GM19328 (cell line): ENCODE data around the gene OTUB1.

Experiments used
- ATAC-seq: cut with Tn5 transposase; IDR thresholded peaks from one replicate; pipeline ENCODE4 v1.9.1; 2021; ENCODE audit warnings: mild to moderate bottlenecking, moderate library complexity; ENCODE audit not compliant: unreplicated experiment

The OTUB1 gene

GRCh38 chr11:64004590-64004984 lies 18.3 kb downstream of the OTUB1 start:
- no peak for ATAC-seq

- no peak for ATAC-seq
These were observed 19.5 kb downstream of the OTUB1 start for GRCh38 chr11:64005691-64006090.

DNA sequence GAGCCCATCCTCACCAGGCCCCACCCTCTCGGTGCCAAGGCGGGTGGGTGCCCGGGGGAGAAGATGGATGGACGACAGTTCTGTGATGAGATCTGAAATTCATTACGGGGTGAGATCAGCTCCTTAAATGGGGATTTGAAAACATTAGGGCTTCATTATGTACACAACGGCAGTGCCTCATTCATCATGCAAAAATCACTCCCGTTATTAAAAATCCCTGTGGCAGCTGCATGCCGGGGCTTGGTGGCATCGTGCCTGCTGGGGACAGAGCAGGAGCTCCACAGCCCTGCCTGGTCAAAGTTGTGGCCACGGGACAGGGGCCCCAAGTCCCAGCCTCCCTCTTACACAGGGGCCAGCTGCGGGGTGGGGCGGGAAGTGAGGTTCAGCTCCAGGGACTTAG lies 20.2 kb downstream of the OTUB1 start:
- no peak for ATAC-seq

GRCh38 chr11:64007160-64007628 lies 21.0 kb downstream of the OTUB1 start:
- ATAC-seq = no peak

- ATAC-seq = no peak
These were observed 21.5 kb downstream of the OTUB1 start for GRCh38 chr11:64007629-64008282.

- no peak for ATAC-seq
These were observed 22.2 kb downstream of the OTUB1 start for GRCh38 chr11:64008283-64008913.

- ATAC-seq = no peak
These were observed 22.8 kb downstream of the OTUB1 start for GRCh38 chr11:64008914-64009633.

DNA sequence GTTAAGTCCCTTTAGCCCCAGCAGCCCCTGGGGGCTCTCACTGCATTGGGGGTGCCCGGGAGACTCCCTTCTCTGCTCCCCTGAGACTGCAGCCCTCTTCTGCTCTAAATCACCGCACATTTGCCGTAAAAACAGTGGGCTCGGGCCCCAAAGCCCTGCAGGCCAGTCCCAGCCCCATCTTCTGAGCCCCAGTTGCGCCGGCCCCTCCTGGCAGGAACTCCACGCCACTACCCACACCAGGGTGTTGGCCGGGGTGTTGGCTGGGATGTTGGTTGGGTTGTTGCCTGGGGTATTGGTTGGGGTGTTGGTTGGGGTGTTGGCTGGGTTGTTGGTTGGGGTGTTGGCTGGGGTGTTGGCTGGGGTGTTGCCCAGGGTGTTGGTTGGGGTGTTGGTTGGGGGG lies 23.5 kb downstream of the OTUB1 start:
- ATAC-seq = no peak

- ATAC-seq = no peak
These were observed 24.5 kb downstream of the OTUB1 start for GRCh38 chr11:64010783-64011182.

- no peak for ATAC-seq
These were observed 25.1 kb downstream of the OTUB1 start for GRCh38 chr11:64011371-64011770.

DNA sequence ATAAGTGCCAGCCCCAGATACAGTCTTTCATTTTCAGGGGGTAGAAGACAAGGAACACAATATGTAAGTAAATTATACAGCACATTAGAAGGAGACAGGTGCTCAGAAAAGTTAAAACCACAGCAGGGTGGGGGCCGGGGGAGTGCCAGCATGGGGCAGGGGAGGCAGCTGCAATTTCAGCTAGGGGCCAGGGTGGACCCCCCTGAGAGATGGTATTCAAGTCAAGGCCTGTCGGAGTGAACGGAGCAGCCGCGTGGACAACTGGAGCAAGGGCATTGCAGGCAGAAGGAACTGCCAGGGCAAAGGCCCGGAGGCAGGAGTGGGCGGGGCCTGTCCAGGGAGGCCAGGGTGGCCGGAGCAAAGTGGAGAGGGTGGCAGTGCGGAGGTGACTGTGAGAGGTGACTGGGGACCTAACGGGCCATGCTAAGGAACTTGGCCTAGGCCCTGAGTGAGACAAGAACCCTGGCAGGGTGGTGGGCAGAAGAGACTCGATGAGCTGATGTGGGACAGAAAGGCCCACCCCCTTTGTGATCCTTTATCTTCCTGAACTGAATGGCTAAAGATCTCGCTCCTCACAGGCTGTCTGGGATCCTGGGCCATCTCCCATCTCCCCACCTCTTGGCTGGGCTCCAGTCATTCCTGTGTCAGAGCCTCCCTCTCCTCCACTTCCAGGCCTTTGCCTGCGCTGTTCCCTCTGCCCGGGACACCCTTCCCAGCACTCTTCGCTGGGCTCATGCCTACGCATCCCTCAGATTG lies 27.1 kb downstream of the OTUB1 start:
- no peak for ATAC-seq

DNA sequence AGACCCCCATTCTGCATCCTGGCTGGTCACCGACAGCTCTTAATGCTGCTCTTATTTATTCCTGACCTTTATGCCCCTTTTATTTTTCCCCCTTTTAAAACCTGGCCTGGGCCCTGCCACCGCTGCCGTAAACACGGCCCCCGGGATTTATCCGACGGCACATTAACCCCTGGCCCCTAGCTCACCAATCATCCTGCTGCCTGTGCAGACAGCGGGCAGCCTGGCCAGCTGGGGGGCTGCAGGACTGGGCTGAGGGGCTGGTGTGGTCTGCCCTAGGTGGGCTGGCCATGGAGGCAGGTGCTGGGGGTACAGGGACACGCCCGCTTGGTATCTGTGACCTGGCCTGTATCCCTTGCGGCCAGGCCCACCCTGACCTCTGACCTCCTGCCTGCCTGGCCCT lies 28.1 kb downstream of the OTUB1 start:
- no peak for ATAC-seq

DNA sequence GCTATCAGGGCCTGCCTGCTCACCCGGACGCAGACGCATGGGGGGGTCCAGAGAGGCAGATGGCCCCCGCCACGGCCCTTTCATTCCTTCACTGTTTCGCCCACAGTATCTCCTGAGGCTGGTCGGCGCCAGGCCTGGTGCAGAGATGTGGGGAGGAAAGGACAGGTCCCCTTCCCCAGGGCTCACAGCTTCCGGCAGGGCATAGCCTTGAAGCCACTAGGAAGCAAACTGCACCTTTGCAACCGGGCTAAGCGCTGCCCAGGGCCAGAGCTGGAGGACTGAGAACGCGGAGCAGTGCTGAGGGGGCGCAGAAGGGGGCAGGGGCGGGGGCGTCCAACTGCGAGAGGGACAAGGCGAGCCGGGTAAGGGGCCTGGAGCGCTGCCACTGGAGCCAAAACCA lies 29.3 kb downstream of the OTUB1 start:
- no peak for ATAC-seq

GRCh38 chr11:64015935-64016845 lies 30.0 kb downstream of the OTUB1 start:
- no peak for ATAC-seq

GRCh38 chr11:64017945-64018224 lies 31.6 kb downstream of the OTUB1 start:
- ATAC-seq = no peak

DNA sequence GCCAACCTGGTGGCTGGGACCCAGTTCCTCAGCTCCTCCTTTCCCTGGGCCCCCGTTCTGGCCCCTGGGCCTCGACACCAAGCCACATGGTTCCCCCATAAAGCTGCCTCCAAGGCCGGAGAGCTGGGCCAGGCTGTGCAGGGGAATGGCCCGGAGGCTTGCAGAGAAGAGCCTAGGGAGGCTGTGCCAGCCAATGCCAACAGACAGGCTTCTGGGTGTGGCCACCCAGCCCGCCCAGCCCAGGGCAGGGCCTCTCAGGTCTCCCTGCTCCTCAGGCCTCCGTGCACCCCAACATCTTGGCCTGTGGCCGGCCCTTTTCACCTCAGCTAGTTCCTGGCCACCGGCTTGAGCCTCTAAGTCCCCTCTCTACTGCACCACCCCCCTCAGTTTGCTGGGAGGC lies 32.1 kb downstream of the OTUB1 start:
- ATAC-seq = no peak

GRCh38 chr11:64019106-64020037 lies 33.1 kb downstream of the OTUB1 start:
- no peak for ATAC-seq

GRCh38 chr11:64020976-64021756 lies 34.9 kb downstream of the OTUB1 start:
- no peak for ATAC-seq

GRCh38 chr11:64021757-64022093 lies 35.5 kb downstream of the OTUB1 start:
- ATAC-seq = no peak
